Measurements from ENCODE around the gene CNTN6. TPM values are rescaled to one million over a fixed set of nuclear protein-coding genes. Genes with fewer than 3 reads are reported as not detected.

CNTN6 gene
- total RNA-seq, 4 donors from 2014 or later, result not detected

GRCh38 chr3:1292571-1293071 is 199.8 kb downstream of the CNTN6 start:
- H3K4me3 ChIP-seq, result no peak overlapping the region
- DNase-seq (no peak), ATAC-seq (no peak)
- intact Hi-C loops (cut with DNase I; ENCODE audit: low total_unique reads) (no loop called here), in situ Hi-C loops (cut with MboI; ENCODE audit: low sequenced_read_pairs in 4 of 4) (no loop called here)
- no peaks in the 10 kb centered on the region for H3K36me3 ChIP-seq
- no peaks in the 10 kb centered on the region for H3K4me1 ChIP-seq
- no peak for TF ChIP-seq POLR2A (IDR thresholded peaks at IDR 0.05)
- TF ChIP-seq, protein P1, sequence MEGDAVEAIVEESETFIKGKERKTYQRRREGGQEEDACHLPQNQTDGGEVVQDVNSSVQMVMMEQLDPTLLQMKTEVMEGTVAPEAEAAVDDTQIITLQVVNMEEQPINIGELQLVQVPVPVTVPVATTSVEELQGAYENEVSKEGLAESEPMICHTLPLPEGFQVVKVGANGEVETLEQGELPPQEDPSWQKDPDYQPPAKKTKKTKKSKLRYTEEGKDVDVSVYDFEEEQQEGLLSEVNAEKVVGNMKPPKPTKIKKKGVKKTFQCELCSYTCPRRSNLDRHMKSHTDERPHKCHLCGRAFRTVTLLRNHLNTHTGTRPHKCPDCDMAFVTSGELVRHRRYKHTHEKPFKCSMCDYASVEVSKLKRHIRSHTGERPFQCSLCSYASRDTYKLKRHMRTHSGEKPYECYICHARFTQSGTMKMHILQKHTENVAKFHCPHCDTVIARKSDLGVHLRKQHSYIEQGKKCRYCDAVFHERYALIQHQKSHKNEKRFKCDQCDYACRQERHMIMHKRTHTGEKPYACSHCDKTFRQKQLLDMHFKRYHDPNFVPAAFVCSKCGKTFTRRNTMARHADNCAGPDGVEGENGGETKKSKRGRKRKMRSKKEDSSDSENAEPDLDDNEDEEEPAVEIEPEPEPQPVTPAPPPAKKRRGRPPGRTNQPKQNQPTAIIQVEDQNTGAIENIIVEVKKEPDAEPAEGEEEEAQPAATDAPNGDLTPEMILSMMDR (IDR thresholded peaks at IDR 0.05 in 4 of 5, conservative IDR thresholded peaks at IDR 0.05 in 1 of 5), result no peak
- no peak overlapping the region for H3K27ac ChIP-seq
- H3K9me3 ChIP-seq, result no peaks in the 10 kb centered on the region
- no peaks in the 10 kb centered on the region for H3K27me3 ChIP-seq

GRCh38 chr3:1294586-1294985 is 201.8 kb downstream of the CNTN6 start:
- ATAC-seq (no peak), DNase-seq (no peak)
- Histone ChIP-seq H3K9me3 (no peaks in the 10 kb centered on the region), H3K27me3 (no peaks in the 10 kb centered on the region), H3K36me3 (no peaks in the 10 kb centered on the region), H3K27ac (no peak overlapping the region), H3K4me1 (no peaks in the 10 kb centered on the region), H3K4me3 (no peak overlapping the region)
- no peak for TF ChIP-seq POLR2A (IDR thresholded peaks at IDR 0.05)
- TF ChIP-seq, protein P1 (IDR thresholded peaks at IDR 0.05 in 4 of 5, conservative IDR thresholded peaks at IDR 0.05 in 1 of 5), result no peak
- in situ Hi-C loops (cut with MboI; ENCODE audit: low sequenced_read_pairs in 4 of 4), result no loop called here
- intact Hi-C loops (cut with DNase I; ENCODE audit: low total_unique reads), result no loop called here

DNA sequence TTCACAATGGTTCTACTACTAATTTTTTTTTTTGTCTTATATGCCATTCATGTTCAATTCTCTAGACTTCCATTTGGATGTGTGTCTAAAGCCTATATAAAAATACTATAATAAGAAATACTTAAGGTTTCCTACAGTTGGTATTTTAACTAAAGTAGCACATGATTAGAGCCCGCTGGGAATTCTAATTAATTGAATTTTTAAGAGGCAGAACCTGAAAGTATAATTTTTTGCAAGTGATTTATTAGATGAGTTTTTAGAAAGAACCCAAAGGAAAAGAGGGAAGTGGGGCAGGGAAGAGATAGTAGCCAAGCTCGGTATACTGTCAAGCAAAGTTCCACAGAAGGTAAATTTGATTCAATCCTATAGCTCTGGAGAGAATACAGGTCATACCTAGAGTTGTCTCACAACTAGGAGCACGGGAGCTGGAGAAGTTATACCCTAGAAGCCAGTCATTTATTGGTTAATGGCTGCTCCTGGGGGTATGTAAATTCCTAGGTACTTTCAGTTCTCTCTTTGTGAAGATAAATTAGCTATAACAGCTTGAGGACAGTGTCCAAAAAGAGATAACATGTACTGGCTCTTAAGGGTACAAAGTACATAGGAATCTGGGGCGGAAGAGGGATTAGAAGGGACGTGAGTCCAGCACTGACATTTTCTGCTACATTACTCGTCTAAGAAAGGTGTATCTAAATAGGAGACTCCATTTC is 225.6 kb downstream of the CNTN6 start:
- intact Hi-C loops (cut with DNase I; ENCODE audit: low total_unique reads), result no loop called here
- H3K27ac ChIP-seq, result no peak overlapping the region
- no peaks in the 10 kb centered on the region for H3K36me3 ChIP-seq
- no peak overlapping the region for H3K4me3 ChIP-seq
- no peak for DNase-seq
- H3K4me1 ChIP-seq, result no peaks in the 10 kb centered on the region
- TF ChIP-seq, protein P1 (IDR thresholded peaks at IDR 0.05 in 4 of 5, conservative IDR thresholded peaks at IDR 0.05 in 1 of 5), result no peak
- H3K9me3 ChIP-seq, result no peaks in the 10 kb centered on the region
- in situ Hi-C loops (cut with MboI; ENCODE audit: low sequenced_read_pairs in 4 of 4), result no loop called here
- no peak for ATAC-seq
- no peaks in the 10 kb centered on the region for H3K27me3 ChIP-seq

DNA sequence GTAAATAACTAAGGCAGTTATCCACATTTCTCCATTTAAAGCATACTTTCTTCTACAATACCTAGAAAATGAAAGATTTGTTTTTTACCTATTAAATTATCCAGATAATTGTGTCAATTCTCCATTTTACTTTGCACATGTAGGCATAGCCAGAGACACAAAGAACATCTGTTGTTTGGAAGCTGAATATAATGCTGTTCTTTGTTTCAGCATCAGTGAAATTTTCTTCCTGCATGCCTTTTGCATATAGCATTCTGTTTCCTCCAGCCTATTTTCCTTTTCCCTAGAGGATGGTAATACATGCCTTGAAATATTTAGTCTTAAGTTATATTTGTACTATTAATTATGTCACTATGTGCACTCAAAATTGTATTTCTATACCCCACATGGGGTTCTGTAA is 233.7 kb downstream of the CNTN6 start:
- intact Hi-C loops (cut with DNase I; ENCODE audit: low total_unique reads) (no loop called here), in situ Hi-C loops (cut with MboI; ENCODE audit: low sequenced_read_pairs in 4 of 4) (no loop called here)
- no peak for DNase-seq
- Histone ChIP-seq H3K27me3 (no peaks in the 10 kb centered on the region), H3K36me3 (no peaks in the 10 kb centered on the region), H3K4me1 (no peaks in the 10 kb centered on the region), H3K27ac (no peak overlapping the region), H3K4me3 (no peak overlapping the region), H3K9me3 (no peaks in the 10 kb centered on the region)
- TF ChIP-seq POLR2A (IDR thresholded peaks at IDR 0.05), result no peak
- TF ChIP-seq, protein P1 (IDR thresholded peaks at IDR 0.05 in 4 of 5, conservative IDR thresholded peaks at IDR 0.05 in 1 of 5), result no peak
- ATAC-seq, result no peak

DNA sequence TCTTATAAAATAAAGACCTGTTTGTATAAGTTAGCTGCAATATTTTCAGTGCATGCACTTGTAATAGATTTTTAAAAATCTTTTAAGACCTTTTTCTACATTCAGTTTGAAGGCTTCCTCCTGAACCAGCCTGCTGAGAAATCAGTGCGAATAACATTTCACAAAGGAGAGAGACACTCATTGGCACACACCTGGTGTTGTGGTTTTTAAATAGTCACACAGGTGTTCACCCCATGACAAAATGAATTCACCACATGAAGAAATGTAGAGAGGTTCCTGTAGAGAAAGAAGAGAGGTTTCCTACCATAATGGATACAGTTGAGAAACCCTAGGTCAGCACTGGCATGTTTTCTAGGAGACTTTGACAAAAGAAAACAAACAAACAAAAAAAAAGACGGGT is 237.3 kb downstream of the CNTN6 start:
- intact Hi-C loops (cut with DNase I; ENCODE audit: low total_unique reads) (no loop called here), in situ Hi-C loops (cut with MboI; ENCODE audit: low sequenced_read_pairs in 4 of 4) (no loop called here)
- TF ChIP-seq POLR2A (IDR thresholded peaks at IDR 0.05), result no peak
- TF ChIP-seq, protein P1 (IDR thresholded peaks at IDR 0.05 in 4 of 5, conservative IDR thresholded peaks at IDR 0.05 in 1 of 5), result no peak
- Histone ChIP-seq H3K4me1 (no peaks in the 10 kb centered on the region), H3K9me3 (no peaks in the 10 kb centered on the region), H3K36me3 (no peaks in the 10 kb centered on the region), H3K4me3 (no peak overlapping the region), H3K27ac (no peak overlapping the region), H3K27me3 (no peaks in the 10 kb centered on the region)
- ATAC-seq, result no peak
- no peak for DNase-seq

Data from gastrocnemius medialis (tissue), 4 donors.